ENCODE measurements around the gene SIRT5. TPM values are rescaled to one million over a fixed set of nuclear protein-coding genes. Genes with fewer than 3 reads are reported as not detected.

Gene SIRT5
- total RNA-seq, 1 donor from 2014 or later = 18.2 TPM

- Mint-ChIP-seq H3K36me3 (ENCODE audit: insufficient read depth) (no peaks in the 10 kb centered on the region), H3K4me3 (ENCODE audit: low read depth) (no peak overlapping the region), H3K4me1 (ENCODE audit: low read depth) (no peaks in the 10 kb centered on the region), H3K27ac (no peak overlapping the region), H3K27me3 (no peaks in the 10 kb centered on the region), H3K9me3 (ENCODE audit: low read depth) (no peaks in the 10 kb centered on the region)
- DNase-seq (ENCODE audit: low spot score, unreplicated experiment) = no peak
- no peak for TF ChIP-seq CTCF (IDR thresholded peaks at IDR 0.05; ENCODE audit: unreplicated experiment)
These were observed 34.8 kb upstream of the SIRT5 start for GRCh38 chr6:13539572-13539971.

GRCh38 chr6:13541496-13541895 is 32.9 kb upstream of the SIRT5 start:
- Mint-ChIP-seq H3K4me3 (ENCODE audit: low read depth) (no peak overlapping the region), H3K27me3 (no peaks in the 10 kb centered on the region), H3K27ac (no peak overlapping the region), H3K4me1 (ENCODE audit: low read depth) (no peaks in the 10 kb centered on the region), H3K9me3 (ENCODE audit: low read depth) (no peaks in the 10 kb centered on the region), H3K36me3 (ENCODE audit: insufficient read depth) (no peaks in the 10 kb centered on the region)
- DNase-seq (ENCODE audit: low spot score, unreplicated experiment) = no peak
- TF ChIP-seq CTCF (IDR thresholded peaks at IDR 0.05; ENCODE audit: unreplicated experiment) = no peak

- no peak for TF ChIP-seq CTCF (IDR thresholded peaks at IDR 0.05; ENCODE audit: unreplicated experiment)
- DNase-seq (ENCODE audit: low spot score, unreplicated experiment) = no peak
- H3K27me3 Mint-ChIP-seq = no peaks in the 10 kb centered on the region
- no peak overlapping the region for H3K4me3 Mint-ChIP-seq (ENCODE audit: low read depth)
- no peaks in the 10 kb centered on the region for H3K4me1 Mint-ChIP-seq (ENCODE audit: low read depth)
- no peak overlapping the region for H3K27ac Mint-ChIP-seq
- no peaks in the 10 kb centered on the region for H3K9me3 Mint-ChIP-seq (ENCODE audit: low read depth)
- H3K36me3 Mint-ChIP-seq (ENCODE audit: insufficient read depth) = no peaks in the 10 kb centered on the region
These were observed 29.8 kb upstream of the SIRT5 start for GRCh38 chr6:13544454-13545186.

- no peaks in the 10 kb centered on the region for H3K27me3 Mint-ChIP-seq
- H3K9me3 Mint-ChIP-seq (ENCODE audit: low read depth) = no peaks in the 10 kb centered on the region
- H3K36me3 Mint-ChIP-seq (ENCODE audit: insufficient read depth) = no peaks in the 10 kb centered on the region
- H3K4me3 Mint-ChIP-seq (ENCODE audit: low read depth) = no peak overlapping the region
- no peak overlapping the region for H3K27ac Mint-ChIP-seq
- DNase-seq (ENCODE audit: low spot score, unreplicated experiment) = no peak
- H3K4me1 Mint-ChIP-seq (ENCODE audit: low read depth) = no peaks in the 10 kb centered on the region
- no peak for TF ChIP-seq CTCF (IDR thresholded peaks at IDR 0.05; ENCODE audit: unreplicated experiment)
These were observed 28.5 kb upstream of the SIRT5 start for GRCh38 chr6:13545885-13546284.

GRCh38 chr6:13548500-13549210 is 25.7 kb upstream of the SIRT5 start:
- no peaks in the 10 kb centered on the region for H3K27me3 Mint-ChIP-seq
- no peaks in the 10 kb centered on the region for H3K4me1 Mint-ChIP-seq (ENCODE audit: low read depth)
- DNase-seq (ENCODE audit: low spot score, unreplicated experiment) = no peak
- no peak overlapping the region for H3K4me3 Mint-ChIP-seq (ENCODE audit: low read depth)
- no peaks in the 10 kb centered on the region for H3K36me3 Mint-ChIP-seq (ENCODE audit: insufficient read depth)
- H3K9me3 Mint-ChIP-seq (ENCODE audit: low read depth) = no peaks in the 10 kb centered on the region
- no peak for TF ChIP-seq CTCF (IDR thresholded peaks at IDR 0.05; ENCODE audit: unreplicated experiment)
- H3K27ac Mint-ChIP-seq = no peak overlapping the region

Measured in progenitor cell of endocrine pancreas (in vitro differentiated cells).